IPS DF 4.7 (cell line): Measurements from ENCODE around the gene FGF11.

ENCODE experiments used
- DNase-seq: peaks from one replicate; pipeline ENCODE4 v3.0.0-alpha.2; 2013; ENCODE audit warnings: low spot score; ENCODE audit errors: extremely low read depth

FGF11 gene

DNA sequence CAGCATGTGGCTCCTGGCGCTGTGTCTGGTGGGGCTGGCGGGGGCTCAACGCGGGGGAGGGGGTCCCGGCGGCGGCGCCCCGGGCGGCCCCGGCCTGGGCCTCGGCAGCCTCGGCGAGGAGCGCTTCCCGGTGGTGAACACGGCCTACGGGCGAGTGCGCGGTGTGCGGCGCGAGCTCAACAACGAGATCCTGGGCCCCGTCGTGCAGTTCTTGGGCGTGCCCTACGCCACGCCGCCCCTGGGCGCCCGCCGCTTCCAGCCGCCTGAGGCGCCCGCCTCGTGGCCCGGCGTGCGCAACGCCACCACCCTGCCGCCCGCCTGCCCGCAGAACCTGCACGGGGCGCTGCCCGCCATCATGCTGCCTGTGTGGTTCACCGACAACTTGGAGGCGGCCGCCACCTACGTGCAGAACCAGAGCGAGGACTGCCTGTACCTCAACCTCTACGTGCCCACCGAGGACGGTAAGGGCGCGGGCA, 31.0 kb upstream of the FGF11 start:
- no peak for DNase-seq

DNA sequence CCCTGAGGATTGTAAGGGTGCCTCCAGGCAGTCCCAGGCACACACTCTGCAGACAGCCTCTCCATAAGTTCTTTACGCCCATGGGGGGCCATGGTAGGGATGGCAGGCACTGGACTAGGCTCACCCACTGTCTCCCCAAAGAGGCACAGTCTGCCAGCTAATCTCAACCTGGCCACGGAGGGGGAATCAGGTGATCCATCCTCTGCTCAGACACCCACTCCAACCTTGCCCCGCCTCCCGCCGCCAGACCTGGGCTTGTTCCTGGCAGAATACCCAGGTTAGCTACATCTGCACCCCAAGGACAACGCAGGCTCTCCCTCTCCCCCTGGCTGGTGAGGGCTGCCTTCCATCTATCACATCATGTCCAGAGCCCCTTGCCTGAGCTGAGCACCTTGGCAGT, 30.4 kb upstream of the FGF11 start:
- no peak for DNase-seq

DNA sequence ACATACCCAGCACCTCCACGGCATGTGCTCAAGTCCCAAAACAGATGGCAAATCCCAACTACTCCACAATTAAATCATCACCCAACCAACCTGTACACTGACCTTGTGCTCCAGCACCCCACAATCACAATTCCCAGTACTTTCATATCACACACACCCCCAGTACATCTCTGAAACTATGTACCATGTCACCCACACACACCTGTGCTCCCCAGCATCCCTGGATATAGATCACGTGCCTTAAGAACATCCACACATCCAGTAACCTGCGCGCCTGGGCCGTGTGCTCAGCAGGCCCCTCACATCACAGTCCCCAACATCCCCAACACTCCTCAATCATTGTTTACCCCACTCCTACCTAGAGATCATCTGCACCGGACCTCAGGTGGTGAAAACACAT, 29.6 kb upstream of the FGF11 start:
- no peak for DNase-seq

GRCh38 chr17:7410634-7411426, 28.5 kb upstream of the FGF11 start:
- no peak for DNase-seq

DNA sequence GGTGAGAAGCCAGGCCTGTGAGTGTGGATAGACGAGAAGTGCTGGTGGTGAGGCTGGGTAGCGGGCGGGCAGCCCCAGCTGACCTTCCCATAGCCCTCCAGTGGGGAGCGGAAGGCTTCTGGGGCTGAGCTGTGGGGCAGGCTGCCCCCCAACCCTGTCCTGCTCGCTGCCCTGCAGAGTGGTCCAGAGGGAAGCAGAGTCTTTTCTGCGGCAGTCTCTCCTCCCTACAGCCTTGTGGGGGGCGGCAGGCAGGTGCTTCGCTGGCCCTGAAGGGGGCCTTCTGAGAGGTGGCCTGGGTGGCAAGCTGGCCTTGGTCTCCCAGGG, 27.9 kb upstream of the FGF11 start:
- no peak for DNase-seq

DNA sequence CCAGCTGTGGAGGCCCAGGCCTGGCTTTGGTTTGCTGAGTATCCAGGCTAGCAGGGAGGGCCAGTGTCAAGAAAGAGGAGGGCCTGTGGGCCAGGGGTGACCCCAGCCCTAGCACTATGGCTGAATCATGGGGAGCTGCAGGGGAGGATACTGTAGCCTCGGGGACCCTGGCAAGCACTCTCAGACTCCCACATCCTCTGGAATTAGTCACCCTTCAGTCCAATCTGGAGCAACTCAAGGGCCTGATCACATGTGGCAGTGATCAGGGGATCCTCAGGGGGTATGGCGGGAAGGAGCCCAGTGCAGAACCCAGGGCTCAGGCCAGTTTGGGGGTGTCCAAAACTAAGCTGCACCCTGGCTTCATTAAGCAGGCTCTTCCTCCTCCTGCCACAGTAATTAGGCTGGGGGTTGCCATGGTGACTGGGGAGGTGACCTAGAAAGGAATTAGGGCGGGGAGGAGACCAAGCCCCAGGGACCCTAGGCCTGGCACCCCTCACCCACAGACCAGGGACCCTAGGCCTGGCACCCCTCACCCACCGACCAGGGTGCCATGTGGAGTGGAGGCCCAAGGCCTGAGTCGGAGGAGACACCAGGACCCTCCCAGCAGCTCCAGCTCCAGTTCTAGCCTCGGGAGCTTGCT, 25.8 kb upstream of the FGF11 start:
- no peak for DNase-seq

- no peak for DNase-seq
Observed at GRCh38 chr17:7414837-7415236, 24.5 kb upstream of the FGF11 start.

GRCh38 chr17:7415784-7416183, 23.5 kb upstream of the FGF11 start:
- no peak for DNase-seq

DNA sequence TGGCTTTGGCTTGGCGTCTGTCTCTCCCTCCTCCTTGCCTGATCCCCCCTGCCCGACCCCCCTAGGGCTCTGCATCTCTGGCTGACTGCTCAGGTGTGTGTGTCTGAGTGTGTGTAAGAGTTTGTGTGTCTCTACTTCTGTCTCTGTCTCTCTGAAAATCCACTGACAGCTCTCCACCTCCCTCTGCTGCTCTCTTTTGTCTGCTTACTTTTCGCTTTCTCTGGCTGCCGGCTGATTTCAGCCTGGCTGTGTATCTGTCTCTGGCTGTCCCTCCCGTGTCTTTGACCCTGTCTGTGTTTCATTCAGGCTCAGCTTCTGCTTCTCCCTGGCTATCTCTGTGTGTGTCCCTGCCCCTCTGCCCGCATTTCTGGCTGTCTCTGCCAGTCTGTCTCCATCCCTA, 23.0 kb upstream of the FGF11 start:
- no peak for DNase-seq

DNA sequence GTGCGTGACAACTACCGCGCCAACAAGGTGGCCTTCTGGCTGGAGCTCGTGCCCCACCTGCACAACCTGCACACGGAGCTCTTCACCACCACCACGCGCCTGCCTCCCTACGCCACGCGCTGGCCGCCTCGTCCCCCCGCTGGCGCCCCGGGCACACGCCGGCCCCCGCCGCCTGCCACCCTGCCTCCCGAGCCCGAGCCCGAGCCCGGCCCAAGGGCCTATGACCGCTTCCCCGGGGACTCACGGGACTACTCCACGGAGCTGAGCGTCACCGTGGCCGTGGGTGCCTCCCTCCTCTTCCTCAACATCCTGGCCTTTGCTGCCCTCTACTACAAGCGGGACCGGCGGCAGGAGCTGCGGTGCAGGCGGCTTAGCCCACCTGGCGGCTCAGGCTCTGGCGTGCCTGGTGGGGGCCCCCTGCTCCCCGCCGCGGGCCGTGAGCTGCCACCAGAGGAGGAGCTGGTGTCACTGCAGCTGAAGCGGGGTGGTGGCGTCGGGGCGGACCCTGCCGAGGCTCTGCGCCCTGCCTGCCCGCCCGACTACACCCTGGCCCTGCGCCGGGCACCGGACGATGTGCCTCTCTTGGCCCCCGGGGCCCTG, 22.2 kb upstream of the FGF11 start:
- no peak for DNase-seq

DNA sequence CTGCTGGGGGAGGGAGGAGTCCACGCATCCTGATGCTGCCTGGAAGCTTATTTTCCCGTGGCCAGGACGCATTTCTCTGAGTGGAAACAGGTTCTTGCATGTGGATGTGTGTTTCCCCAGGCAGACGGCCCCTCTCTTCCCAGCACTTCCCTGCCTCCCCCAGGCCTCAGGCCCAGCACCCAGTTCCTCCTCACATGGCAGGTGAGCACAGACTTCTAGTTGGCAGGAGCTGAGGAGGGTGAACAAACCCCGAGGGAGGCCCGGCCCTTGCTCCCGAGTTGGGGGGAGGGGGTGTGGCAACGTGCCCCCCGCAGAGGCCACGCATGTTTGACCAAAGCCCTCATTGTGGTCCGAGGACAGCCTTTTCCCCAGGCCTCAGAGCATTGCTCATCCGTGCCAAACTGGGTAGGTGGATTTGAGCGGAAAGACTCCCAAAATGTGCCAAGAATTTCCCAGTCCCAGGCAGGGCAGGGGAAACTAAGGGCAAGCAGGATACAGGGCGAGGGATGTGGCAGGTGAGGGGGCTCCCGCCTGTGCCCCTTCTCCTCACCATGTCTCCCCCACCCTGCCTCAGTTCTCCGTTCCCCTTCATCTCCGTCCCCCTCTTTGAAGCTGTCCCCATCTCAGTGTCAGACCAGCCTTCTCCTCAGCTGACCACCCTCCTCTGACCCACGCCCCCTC, 20.7 kb upstream of the FGF11 start:
- DNase-seq = no peak

DNA sequence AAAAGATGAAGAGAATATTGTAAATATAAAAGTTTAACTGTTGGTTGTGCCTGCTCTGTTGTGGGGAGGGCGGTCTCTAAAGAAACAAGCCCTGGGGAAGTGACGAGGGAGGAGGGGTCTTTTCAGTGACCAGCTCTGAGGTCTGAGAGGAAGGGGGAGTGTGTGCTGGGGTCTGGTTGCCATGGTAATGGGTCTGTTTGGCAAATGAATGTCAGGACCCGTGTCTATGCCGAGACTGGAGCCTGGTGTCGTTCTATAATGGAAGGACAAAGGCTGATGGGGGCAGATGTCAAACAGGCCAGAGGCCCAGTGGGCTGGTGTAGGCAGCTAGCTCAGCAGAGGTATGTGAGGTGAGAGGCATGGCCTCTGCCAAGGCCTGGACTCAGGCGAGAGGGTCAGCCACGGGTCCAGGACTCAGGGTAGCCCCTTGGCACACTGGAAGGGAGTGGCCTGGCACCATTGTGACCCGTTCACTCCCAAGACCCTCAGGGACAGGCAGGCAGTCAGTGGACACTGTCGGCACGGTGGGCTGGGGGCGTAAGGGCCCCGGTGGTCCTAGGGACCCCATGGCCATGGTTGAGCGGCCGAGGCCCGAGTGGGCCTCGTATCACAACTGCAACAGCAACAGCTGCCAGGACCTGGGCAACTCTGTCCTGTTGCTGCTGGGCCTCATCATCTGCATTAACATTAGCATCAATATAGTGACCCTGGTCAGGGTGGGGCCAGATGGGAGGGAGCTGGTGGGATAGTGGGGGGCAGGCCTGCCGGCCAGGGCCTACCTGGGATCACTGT, 19.3 kb upstream of the FGF11 start, which contains the start of gene SPEM1:
TSS of gene SPEM1 (plus strand) at position 506 of the 792 bp plus-strand sequence. CDS start at position 567, 61 bp downstream.
- no peak for DNase-seq

- DNase-seq = no peak
Observed at GRCh38 chr17:7421186-7421585, 18.1 kb upstream of the FGF11 start.

GRCh38 chr17:7423679-7424078, 15.6 kb upstream of the FGF11 start:
- DNase-seq = no peak

- no peak for DNase-seq
Observed at GRCh38 chr17:7425316-7425715, 14.0 kb upstream of the FGF11 start, which contains the start of gene SPEM2. Gene SPEM2 (plus strand): TSS chr17:7425616. CDS start chr17:7425689, 73 bp downstream.

- no peak for DNase-seq
Observed at GRCh38 chr17:7425756-7426155, 13.6 kb upstream of the FGF11 start.

DNA sequence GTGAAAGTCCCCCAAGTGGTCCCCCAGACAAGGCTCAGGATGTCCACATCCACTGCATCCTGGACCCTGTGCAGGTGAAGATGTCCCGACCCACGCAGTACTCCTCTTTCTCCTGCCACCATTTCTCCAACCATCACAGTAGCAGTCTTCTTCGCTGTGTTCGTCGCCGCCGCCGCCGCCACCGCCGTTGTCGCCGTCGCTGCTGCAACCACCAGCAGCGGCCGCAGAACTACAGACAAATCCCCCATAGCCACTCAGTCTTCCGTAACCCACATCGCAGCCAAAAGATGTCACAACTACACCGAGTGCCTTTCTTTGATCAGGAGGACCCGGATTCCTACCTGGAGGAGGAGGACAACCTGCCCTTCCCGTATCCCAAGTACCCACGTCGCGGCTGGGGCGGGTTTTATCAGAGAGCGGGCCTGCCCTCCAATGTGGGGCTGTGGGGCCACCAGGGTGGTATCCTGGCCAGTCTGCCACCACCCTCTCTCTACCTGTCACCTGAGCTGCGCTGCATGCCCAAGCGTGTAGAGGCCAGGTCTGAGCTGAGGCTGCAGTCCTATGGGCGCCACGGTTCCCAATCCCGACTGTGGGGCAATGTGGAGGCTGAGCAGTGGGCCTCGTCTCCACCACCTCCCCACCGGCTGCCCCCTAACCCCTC, 13.0 kb upstream of the FGF11 start:
- no peak for DNase-seq

DNA sequence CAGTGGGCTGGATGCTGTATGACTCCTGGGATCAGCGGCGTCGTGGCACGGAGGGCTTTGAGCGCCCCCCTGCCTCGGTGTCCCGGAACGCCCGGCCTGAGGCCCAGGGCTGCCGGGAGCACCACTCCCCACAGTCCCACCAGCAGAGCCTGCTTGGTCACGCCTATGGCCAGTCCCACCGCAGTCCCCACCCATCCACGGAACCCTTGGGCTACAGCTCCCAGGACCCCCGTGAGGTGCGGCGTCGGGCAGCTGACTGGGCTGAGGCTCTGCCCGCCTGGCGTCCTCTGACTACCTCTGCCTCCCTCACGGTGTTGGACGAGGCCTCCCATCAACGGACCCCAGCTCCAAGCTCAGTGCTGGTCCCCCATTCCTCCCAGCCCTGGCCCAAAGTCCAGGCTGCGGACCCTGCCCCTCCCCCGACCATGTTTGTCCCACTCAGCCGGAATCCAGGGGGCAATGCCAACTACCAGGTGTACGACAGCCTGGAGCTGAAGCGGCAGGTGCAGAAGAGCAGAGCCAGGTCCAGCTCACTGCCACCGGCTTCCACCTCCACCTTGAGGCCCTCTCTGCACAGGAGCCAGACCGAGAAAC, 12.3 kb upstream of the FGF11 start:
- no peak for DNase-seq

DNA sequence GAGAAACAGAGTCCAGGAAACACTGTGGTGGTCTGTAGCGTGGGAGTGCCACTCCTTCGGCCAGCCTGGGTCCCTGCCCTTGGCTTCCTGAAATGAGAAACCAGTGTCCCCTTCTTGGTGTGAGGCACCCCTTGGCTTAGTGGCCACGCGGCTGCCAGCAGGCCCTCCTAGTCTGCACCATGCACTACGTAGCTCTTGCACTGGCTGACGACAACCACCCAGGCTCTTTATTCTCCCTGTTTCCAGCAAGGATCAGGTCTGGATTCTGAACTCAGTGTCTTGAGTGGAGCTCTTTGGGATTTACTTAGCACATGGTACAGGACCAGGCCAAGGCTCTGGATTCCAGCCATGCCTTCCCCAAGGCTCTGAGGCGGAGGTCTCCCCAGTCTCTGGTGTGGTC, 11.8 kb upstream of the FGF11 start:
- DNase-seq = no peak

GRCh38 chr17:7428557-7428956, 10.8 kb upstream of the FGF11 start, which contains the start of gene SPEM3:
Gene SPEM3 (plus strand): TSS chr17:7428857. CDS start chr17:7428903, 46 bp downstream.
- DNase-seq = no peak
